HG03175 (cell line): Measurements from ENCODE around the gene NR4A1.

Source experiments
- ATAC-seq: cut with Tn5 transposase; IDR thresholded peaks from one replicate; pipeline ENCODE4 v1.9.1; 2021; ENCODE audit warnings: mild to moderate bottlenecking, moderate library complexity; ENCODE audit not compliant: unreplicated experiment

Gene NR4A1

GRCh38 chr12:52057638-52058576 is 6.7 kb downstream of the NR4A1 start:
- ATAC-seq: no peak

- ATAC-seq: no peak
Observed at GRCh38 chr12:52058631-52059361, 7.6 kb downstream of the NR4A1 start.

GRCh38 chr12:52059582-52060497 is 8.6 kb downstream of the NR4A1 start:
- ATAC-seq: no peak

GRCh38 chr12:52060498-52061177 is 9.4 kb downstream of the NR4A1 start:
- no peak for ATAC-seq

GRCh38 chr12:52061470-52062166 is 10.4 kb downstream of the NR4A1 start:
- ATAC-seq: no peak

GRCh38 chr12:52062167-52063081 is 11.2 kb downstream of the NR4A1 start:
- ATAC-seq: no peak

- no peak for ATAC-seq
Observed at GRCh38 chr12:52063082-52063924, 12.1 kb downstream of the NR4A1 start.

GRCh38 chr12:52063981-52064649 is 12.9 kb downstream of the NR4A1 start:
- ATAC-seq: no peak

- no peak for ATAC-seq
Observed at GRCh38 chr12:52066346-52067080, 15.3 kb downstream of the NR4A1 start.

- no peak for ATAC-seq
Observed at GRCh38 chr12:52067081-52067374, 15.8 kb downstream of the NR4A1 start.

GRCh38 chr12:52069327-52070184 is 18.3 kb downstream of the NR4A1 start, which contains the start of gene ATG101:
Gene ATG101 (plus strand): TSS chr12:52069978. CDS start chr12:52073651, 3,673 bp downstream.
- peak; percentile 93 for ATAC-seq

GRCh38 chr12:52070185-52070925 is 19.1 kb downstream of the NR4A1 start:
- peak; percentile 25 for ATAC-seq

- no peak for ATAC-seq
Observed at GRCh38 chr12:52073531-52074381, 22.5 kb downstream of the NR4A1 start.
